NK-92 treated with Interleukin-12 subunit alpha and Interleukin-12 subunit beta, amount 100 ng/mL, for 24 hours (cell line): ENCODE measurements around the gene CTXN2.

ENCODE experiments used
- DNase-seq: peaks from one replicate; lab custom pipeline; 2025; lab: John Stamatoyannopoulos, UW

CTXN2 gene

GRCh38 chr15:48191574-48192225, at the start of gene CTXN2:
CTXN2 (plus strand) TSS chr15:48191665; CDS start chr15:48201301, 9,636 bp downstream.
- no peak for DNase-seq

- no peak for DNase-seq
Measured at GRCh38 chr15:48143856-48144255, 47.6 kb upstream of the CTXN2 start.

GRCh38 chr15:48144889-48145288, 46.6 kb upstream of the CTXN2 start:
- no peak for DNase-seq

GRCh38 chr15:48145923-48146322, 45.5 kb upstream of the CTXN2 start:
- no peak for DNase-seq

GRCh38 chr15:48147358-48147757, 44.1 kb upstream of the CTXN2 start:
- DNase-seq = no peak

- DNase-seq = no peak
Measured at GRCh38 chr15:48149858-48150257, 41.6 kb upstream of the CTXN2 start.

- no peak for DNase-seq
Measured at GRCh38 chr15:48153526-48153925, 37.9 kb upstream of the CTXN2 start.

GRCh38 chr15:48168616-48169015, 22.8 kb upstream of the CTXN2 start:
- DNase-seq = no peak

- DNase-seq = no peak
Measured at GRCh38 chr15:48170981-48171380, 20.5 kb upstream of the CTXN2 start.

- DNase-seq = no peak
Measured at GRCh38 chr15:48175126-48175525, 16.3 kb upstream of the CTXN2 start.

GRCh38 chr15:48176112-48176511, 15.4 kb upstream of the CTXN2 start:
- DNase-seq = no peak

- no peak for DNase-seq
Measured at GRCh38 chr15:48176957-48177356, 14.5 kb upstream of the CTXN2 start.

GRCh38 chr15:48177383-48177765, 14.1 kb upstream of the CTXN2 start:
- no peak for DNase-seq

GRCh38 chr15:48177766-48178647, 13.5 kb upstream of the CTXN2 start, which contains the start of gene MYEF2:
MYEF2 (minus strand) TSS chr15:48178295; CDS start chr15:48178237, 58 bp downstream.
- DNase-seq = no peak

GRCh38 chr15:48178648-48178931, 12.9 kb upstream of the CTXN2 start:
- no peak for DNase-seq

GRCh38 chr15:48182749-48183148, 8.7 kb upstream of the CTXN2 start:
- DNase-seq = no peak

GRCh38 chr15:48185529-48185928, 5.9 kb upstream of the CTXN2 start:
- no peak for DNase-seq

- DNase-seq = no peak
Measured at GRCh38 chr15:48186271-48186670, 5.2 kb upstream of the CTXN2 start.

- DNase-seq = no peak
Measured at GRCh38 chr15:48190932-48191573, 412 bp upstream of the CTXN2 start.

- no peak for DNase-seq
Measured at GRCh38 chr15:48202068-48202467, 10.6 kb downstream of the CTXN2 start.

- DNase-seq = no peak
Measured at GRCh38 chr15:48205981-48206380, 14.5 kb downstream of the CTXN2 start, which contains the start of gene SLC12A1. SLC12A1 (plus strand) TSS chr15:48206302; CDS start chr15:48207720, 1,418 bp downstream.

GRCh38 chr15:48221261-48221660, 29.8 kb downstream of the CTXN2 start:
- no peak for DNase-seq

GRCh38 chr15:48221885-48222284, 30.4 kb downstream of the CTXN2 start:
- DNase-seq = no peak
